Activated CD8-positive, alpha-beta T cell treated with anti-CD3 and anti-CD28 coated beads, Interleukin-2, amount 10 ng/mL, durations not matched to agents 7 days and 5 days (primary cell): ENCODE results near the gene GDPD5. TPM values are rescaled to one million over a fixed set of nuclear protein-coding genes. Genes with fewer than 3 reads are reported as not detected.

Experiments used
- ATAC-seq: fragments of 150-1000 bp; cut with Tn5 transposase; one replicate; pipeline ENCODE4 v1.10.0; 2021; ENCODE audit warnings: moderate library complexity
- CTCF ChIA-PET: fragments of 350-600 bp; sonication (Branson Sonifier 250); formaldehyde crosslinking; loops from one replicate; lab custom pipeline; 2021; ENCODE audit warnings: antibody characterized with exemption; lab: Charles Lee
- POLR2A ChIA-PET: fragments of 350-600 bp; sonication (Branson Sonifier 250); formaldehyde crosslinking; loops from one replicate; lab custom pipeline; 2021; ENCODE audit warnings: antibody characterized with exemption; lab: Charles Lee
- DNase-seq: peaks from one replicate; pipeline ENCODE4 v3.0.0-alpha.2; 2020
- H3K27ac Mint-ChIP-seq: one replicate; pipeline ENCODE4 v1.8.0; 2021; ENCODE audit warnings: mild to moderate bottlenecking, mixed read lengths
- H3K27me3 Mint-ChIP-seq: one replicate; pipeline ENCODE4 v1.8.0; 2021; ENCODE audit warnings: low read depth, mixed read lengths
- H3K36me3 Mint-ChIP-seq: one replicate; pipeline ENCODE4 v1.8.0; 2021; ENCODE audit warnings: low read depth, mixed read lengths
- H3K4me1 Mint-ChIP-seq: one replicate; pipeline ENCODE4 v1.8.0; 2021; ENCODE audit warnings: low read depth, mixed read lengths
- H3K4me3 Mint-ChIP-seq: one replicate; pipeline ENCODE4 v1.8.0; 2021; ENCODE audit warnings: mild to moderate bottlenecking, mixed read lengths
- H3K9me3 Mint-ChIP-seq: one replicate; pipeline ENCODE4 v1.8.0; 2022; ENCODE audit warnings: mixed read lengths; ENCODE audit not compliant: insufficient read depth
- total RNA-seq, 2 experiments: library from RNA; stranded (reverse); gene quantifications; one replicate each; pipeline ENCODE4 v1.2.3, GENCODE V29; 2021

Gene GDPD5
- total RNA-seq, 2 experiments from 2014 or later, result 23.1 to 26.6 TPM

- ATAC-seq (no peak), DNase-seq (no peak)
- no peaks in the 10 kb centered on the region for H3K36me3 Mint-ChIP-seq
- peaks cover 11% of the 10 kb centered on the region for H3K4me1 Mint-ChIP-seq
- no peak overlapping the region for H3K4me3 Mint-ChIP-seq
- ChIA-PET POLR2A (interaction anchor here (1.2 kb wide), 1 partner anchor 118 kb away, joined by 3 read pairs; no protein-coding TSS in a partner anchor), CTCF (interaction anchor here (1.0 to 1.1 kb wide), 2 partner anchors 10 to 14 kb away, joined by 3 read pairs; no protein-coding TSS in a partner anchor)
- H3K27me3 Mint-ChIP-seq, result peaks cover 16% of the 10 kb centered on the region
- H3K9me3 Mint-ChIP-seq, result no peaks in the 10 kb centered on the region
- H3K27ac Mint-ChIP-seq, result no peak overlapping the region
Observed at GRCh38 chr11:75394085-75394840, 131.5 kb downstream of the GDPD5 start.

- H3K27me3 Mint-ChIP-seq, result peaks cover 18% of the 10 kb centered on the region
- CTCF ChIA-PET, result interaction anchor here (1.3 to 12.3 kb wide), 6 partner anchors 8 to 143 kb away, joined by 3 to 401 read pairs (median 14); partner anchors contain the start of gene RPS3
- peaks cover 4% of the 10 kb centered on the region for H3K4me1 Mint-ChIP-seq
- no peak for DNase-seq
- no peaks in the 10 kb centered on the region for H3K36me3 Mint-ChIP-seq
- POLR2A ChIA-PET, result interaction anchor here (0.6 to 1.4 kb wide), 3 partner anchors 10 to 139 kb away, joined by 3 to 5 read pairs (median 3); partner anchors contain the start of gene RPS3
- H3K4me3 Mint-ChIP-seq, result no peak overlapping the region
- no peaks in the 10 kb centered on the region for H3K9me3 Mint-ChIP-seq
- no peak overlapping the region for H3K27ac Mint-ChIP-seq
- ATAC-seq, result no peak
Observed at GRCh38 chr11:75389925-75390324, 135.8 kb downstream of the GDPD5 start.

- no peak overlapping the region for H3K4me3 Mint-ChIP-seq
- peaks cover 7% of the 10 kb centered on the region for H3K4me1 Mint-ChIP-seq
- ChIA-PET POLR2A (interaction anchor here (1.1 to 1.4 kb wide), 2 partner anchors 11 to 12 kb away, joined by 4 to 5 read pairs; partner anchors contain the start of gene RPS3), CTCF (interaction anchor here (0.7 to 12.3 kb wide), 14 partner anchors 9 to 331 kb away, joined by 3 to 401 read pairs (median 10); partner anchors contain the start of gene RPS3)
- ATAC-seq (no peak), DNase-seq (no peak)
- no peak overlapping the region for H3K27ac Mint-ChIP-seq
- no peaks in the 10 kb centered on the region for H3K36me3 Mint-ChIP-seq
- no peaks in the 10 kb centered on the region for H3K9me3 Mint-ChIP-seq
- H3K27me3 Mint-ChIP-seq, result peaks cover 15% of the 10 kb centered on the region
Observed at GRCh38 chr11:75389276-75389605, 136.5 kb downstream of the GDPD5 start.

GRCh38 chr11:75388386-75389275 lies 137.1 kb downstream of the GDPD5 start:
- Mint-ChIP-seq H3K9me3 (no peaks in the 10 kb centered on the region), H3K4me3 (no peak overlapping the region), H3K27me3 (peaks cover 14% of the 10 kb centered on the region), H3K4me1 (peaks cover 12% of the 10 kb centered on the region), H3K27ac (no peak overlapping the region), H3K36me3 (no peaks in the 10 kb centered on the region)
- CTCF ChIA-PET, result interaction anchor here (0.7 to 12.3 kb wide), 25 partner anchors 9 to 332 kb away, joined by 3 to 401 read pairs (median 7); partner anchors contain the start of genes ARRB1 and RPS3
- ATAC-seq, result peak; percentile 83
- POLR2A ChIA-PET, result interaction anchor here (0.9 to 1.4 kb wide), 3 partner anchors 11 to 113 kb away, joined by 4 to 5 read pairs (median 4); partner anchors contain the start of gene RPS3
- peak; percentile 83 for DNase-seq

GRCh38 chr11:75387736-75388294 lies 137.9 kb downstream of the GDPD5 start:
- Mint-ChIP-seq H3K36me3 (no peaks in the 10 kb centered on the region), H3K4me3 (no peak overlapping the region), H3K4me1 (peaks cover 19% of the 10 kb centered on the region), H3K27ac (no peak overlapping the region), H3K9me3 (no peaks in the 10 kb centered on the region), H3K27me3 (peaks cover 14% of the 10 kb centered on the region)
- no peak for DNase-seq
- ATAC-seq, result no peak
- ChIA-PET POLR2A (interaction anchor here (0.7 to 1.4 kb wide), 3 partner anchors 108 to 113 kb away, joined by 3 to 7 read pairs (median 4); no protein-coding TSS in a partner anchor), CTCF (interaction anchor here (0.8 to 12.3 kb wide), 21 partner anchors 9 to 149 kb away, joined by 3 to 401 read pairs (median 7); partner anchors contain the start of genes ARRB1 and RPS3)

GRCh38 chr11:75386942-75387630 lies 138.7 kb downstream of the GDPD5 start:
- CTCF ChIA-PET, result interaction anchor here (1.5 to 12.3 kb wide), 15 partner anchors 10 to 146 kb away, joined by 4 to 401 read pairs (median 12); partner anchors contain the start of genes ARRB1 and RPS3
- POLR2A ChIA-PET, result interaction anchor here (0.7 to 1.4 kb wide), 2 partner anchors 107 to 111 kb away, joined by 3 to 7 read pairs; no protein-coding TSS in a partner anchor

More at GRCh38 chr11:75386942-75387630, 138.7 kb downstream of the GDPD5 start:
- peaks cover 21% of the 10 kb centered on the region for H3K4me1 Mint-ChIP-seq
- H3K27ac Mint-ChIP-seq, result no peak overlapping the region
- ATAC-seq (no peak), DNase-seq (no peak)
- no peak overlapping the region for H3K4me3 Mint-ChIP-seq
- no peaks in the 10 kb centered on the region for H3K9me3 Mint-ChIP-seq
- no peaks in the 10 kb centered on the region for H3K36me3 Mint-ChIP-seq
- peaks cover 14% of the 10 kb centered on the region for H3K27me3 Mint-ChIP-seq

Other genes with a start within 250 kb of the GDPD5 start
- 10 to 100 TPM; 69.4 to 82.6 TPM for gene ARRB1, start 174.3 kb downstream of the GDPD5 start, total RNA-seq
- gene RPS3, start 126.4 kb downstream of the GDPD5 start, total RNA-seq, result 1,000 to 10,000 TPM; 2,820 to 2,871 TPM
- gene KLHL35, start 92.7 kb downstream of the GDPD5 start, total RNA-seq, result under 1 TPM; 0.26 to 0.31 TPM
- 10 to 100 TPM in 1 of 2 experiments, 1 to 10 TPM in 1; 9.3 to 10.8 TPM for gene SERPINH1, start 36.3 kb upstream of the GDPD5 start, total RNA-seq
- not detected for gene MAP6, start 143.1 kb upstream of the GDPD5 start, total RNA-seq
- not detected for gene MOGAT2, start 191.9 kb upstream of the GDPD5 start, total RNA-seq
- under 1 TPM; 0.37 to 0.76 TPM for gene DGAT2, start 242.8 kb upstream of the GDPD5 start, total RNA-seq